B cell (primary cell): ENCODE measurements around the gene ARHGAP27. TPM values are rescaled to one million over a fixed set of nuclear protein-coding genes. Genes with fewer than 3 reads are reported as not detected.
"Not testable (repeated sequence)": the region's sequence is repeated elsewhere in the genome, so short reads cannot be mapped to it uniquely, and the experiment has no call there.

Experiments
- ATAC-seq: fragments of 200-7000 bp; cut with Tn5 transposase; one replicate; pipeline ENCODE4 v1.10.0; 2021; ENCODE audit warnings: low read depth, mild to moderate bottlenecking, moderate number of reproducible peaks, moderate library complexity
- CTCF ChIA-PET: fragments of 350-600 bp; sonication (Branson Sonifier 250); formaldehyde crosslinking; loops from one replicate; lab custom pipeline; 2021; ENCODE audit warnings: antibody characterized with exemption, inconsistent platforms; lab: Charles Lee
- POLR2A ChIA-PET: fragments of 350-600 bp; sonication (Branson Sonifier 250); formaldehyde crosslinking; loops from one replicate; lab custom pipeline; 2021; ENCODE audit warnings: antibody characterized with exemption; lab: Charles Lee
- DNase-seq: peaks from one replicate; pipeline ENCODE4 v3.0.0; 2013
- H2AFZ ChIP-seq: 2 replicates; pipeline ENCODE4 v1.6.1; 2012; ENCODE audit warnings: mild to moderate bottlenecking, low read depth, low read length; ENCODE audit not compliant: insufficient read depth, poor library complexity, severe bottlenecking
- H3K27ac ChIP-seq, 2 donors: 1 replicate in 1 of 2; 2 replicates in 1 of 2; pipeline ENCODE4 v1.5.1; 2012 to 2013; ENCODE audit warnings: low read length in 2 of 2, mild to moderate bottlenecking in 2 of 2, moderate library complexity in 1 of 2
- H3K27me3 ChIP-seq, 4 experiments: fragments of 200-600 bp in 1 of 4; sonication (generic) in 1 of 4; replicated peaks in 1 of 4; 1 replicate in 2 of 4; 2 replicates in 2 of 4; pipeline versions ENCODE4 v1.6.1 to v1.7.0; 2013 to 2016; ENCODE audit warnings: low read length in 3 of 4, mild to moderate bottlenecking in 2 of 4, mixed read lengths in 1 of 4, moderate library complexity in 1 of 4; ENCODE audit not compliant: insufficient read depth in 4 of 4, control insufficient read depth in 3 of 4; ENCODE audit errors: control extremely low read depth in 1 of 4
- H3K36me3 ChIP-seq, 2 experiments: replicated peaks in 1 of 2; 1 replicate in 1 of 2; 2 replicates in 1 of 2; pipeline versions ENCODE4 v1.6.1 to v1.7.1; 2013; ENCODE audit warnings: low read length in 1 of 2; ENCODE audit not compliant: insufficient read depth in 2 of 2, control insufficient read depth in 1 of 2; ENCODE audit errors: control extremely low read depth in 1 of 2, extremely low read depth in 1 of 2
- H3K4me1 ChIP-seq, 2 donors: fragments of 200-600 bp in 1 of 2; sonication (generic) in 1 of 2; 1 replicate in 1 of 2; 2 replicates in 1 of 2; pipeline versions ENCODE4 v1.5.1 to v1.6.1; 2013 to 2017; ENCODE audit warnings: low read length in 2 of 2; ENCODE audit not compliant: control insufficient read depth in 2 of 2, insufficient read depth in 2 of 2
- H3K4me2 ChIP-seq: replicated peaks from 2 replicates; pipeline ENCODE3; 2012; ENCODE audit warnings: mild to moderate bottlenecking, low read depth, low read length; ENCODE audit not compliant: poor library complexity, severe bottlenecking
- H3K4me3 ChIP-seq, 5 experiments: fragments of 200-600 bp in 1 of 5; sonication (generic) in 1 of 5; 1 replicate in 3 of 5; 2 replicates in 2 of 5; pipeline versions ENCODE4 v1.5.1 to v1.7.0; 2011 to 2016; ENCODE audit warnings: low read length in 4 of 5, mild to moderate bottlenecking in 4 of 5, low read depth in 2 of 5, control low read depth in 1 of 5, moderate library complexity in 1 of 5; ENCODE audit not compliant: insufficient read depth in 1 of 5; ENCODE audit errors: control extremely low read depth in 1 of 5, extremely low read depth in 1 of 5
- H3K79me2 ChIP-seq: fragments of 200-600 bp; sonication (generic); one replicate; pipeline ENCODE4 v1.6.0; 2016; ENCODE audit warnings: low read length; ENCODE audit not compliant: control insufficient read depth, insufficient read depth
- H3K9ac ChIP-seq: fragments of 200-600 bp; sonication (generic); 2 replicates; pipeline ENCODE4 v1.6.1; 2017; ENCODE audit warnings: mild to moderate bottlenecking, low read length, moderate library complexity
- H3K9me3 ChIP-seq, 3 donors: one replicate each; pipeline versions ENCODE4 v1.6.1 to v1.7.1; 2013; ENCODE audit warnings: low read length in 2 of 3; ENCODE audit not compliant: control insufficient read depth in 2 of 3, insufficient read depth in 1 of 3; ENCODE audit errors: control extremely low read depth in 1 of 3
- H4K20me1 ChIP-seq: 2 replicates; pipeline ENCODE4 v1.6.0; 2012; ENCODE audit warnings: mild to moderate bottlenecking, low read length; ENCODE audit not compliant: insufficient read depth, control insufficient read depth, poor library complexity, severe bottlenecking
- H3K27ac Mint-ChIP-seq: one replicate; pipeline ENCODE4 v1.8.0; 2021; ENCODE audit warnings: mixed read lengths
- H3K27me3 Mint-ChIP-seq: one replicate; pipeline ENCODE4 v1.8.0; 2021; ENCODE audit warnings: mixed read lengths
- H3K4me1 Mint-ChIP-seq: one replicate; pipeline ENCODE4 v1.8.0; 2021; ENCODE audit warnings: mixed read lengths
- H3K4me3 Mint-ChIP-seq: one replicate; pipeline ENCODE4 v1.8.0; 2021; ENCODE audit warnings: mixed read lengths
- H3K9me3 Mint-ChIP-seq: one replicate; pipeline ENCODE4 v1.8.0; 2022; ENCODE audit warnings: mixed read lengths; ENCODE audit not compliant: insufficient read depth
- WGBS: methylation state at CpG from one replicate; pipeline ENCODE4 v1.1.5; 2013; ENCODE audit warnings: missing lambda C conversion rate; ENCODE audit not compliant: insufficient coverage; 5-methylcytosine and 5-hydroxymethylcytosine counted together
- intact Hi-C: fragments of 100-400 bp; cut with micrococcal nuclease; formaldehyde crosslinking; loops from one replicate; pipeline ENCODE4 v1.10.0; 2022
- polyA plus RNA-seq: library from polyadenylated mRNA; depleted of rRNA; stranded (reverse); fragments of >200 nt; gene quantifications from 2 replicates; pipeline ENCODE4 v1.2.3, GENCODE V29; 2012
- total RNA-seq, 2 donors: library from RNA; stranded (reverse); fragments of 120-200 nt in 1 of 2; gene quantifications; 1 replicate in 1 of 2; 2 replicates in 1 of 2; pipeline versions ENCODE4 v1.2.3 to v1.2.4, GENCODE V29; 2013 to 2022

The ARHGAP27 gene
- total and polyA plus RNA-seq, 2 donors (not counting 1 experiment from before 2014, with no cell fraction given): 159 to 227 TPM

- peaks cover 15 to 25% of the 10 kb centered on the region in 2 donors for H3K4me1 ChIP-seq
- H3K9me3 Mint-ChIP-seq, ATAC-seq, H3K4me2 ChIP-seq, CTCF ChIA-PET, H3K36me3 ChIP-seq, H3K27me3 ChIP-seq, H3K4me3 Mint-ChIP-seq, H3K27ac ChIP-seq, H4K20me1 ChIP-seq, H3K4me3 ChIP-seq, DNase-seq, H3K9me3 ChIP-seq, POLR2A ChIA-PET, H2AFZ ChIP-seq, intact Hi-C loops, H3K9ac ChIP-seq, H3K27me3 Mint-ChIP-seq, H3K27ac Mint-ChIP-seq: not testable (repeated sequence)
- H3K79me2 ChIP-seq: peaks cover 12% of the 10 kb centered on the region
- no CpG with 5 or more reads among the region's 7 CpGs for WGBS
- H3K4me1 Mint-ChIP-seq: peaks cover 16% of the 10 kb centered on the region
Measured at GRCh38 chr17:45453225-45453534, 20.5 kb upstream of the ARHGAP27 start.

- Histone ChIP-seq H3K79me2 (peaks cover 12% of the 10 kb centered on the region), H3K4me1 (peaks cover 15 to 25% of the 10 kb centered on the region in 2 donors)
- POLR2A ChIA-PET, H3K9me3 ChIP-seq, H3K36me3 ChIP-seq, DNase-seq, H3K27me3 Mint-ChIP-seq, H4K20me1 ChIP-seq, H3K27me3 ChIP-seq, H3K9me3 Mint-ChIP-seq, H3K9ac ChIP-seq, H3K27ac Mint-ChIP-seq, H2AFZ ChIP-seq, H3K4me2 ChIP-seq, H3K4me3 ChIP-seq, CTCF ChIA-PET, H3K27ac ChIP-seq, H3K4me3 Mint-ChIP-seq, intact Hi-C loops: not testable (repeated sequence)
- peak; percentile 28 for ATAC-seq
- WGBS: 30% methylated on average over 4 of the region's 9 CpGs
- H3K4me1 Mint-ChIP-seq: peaks cover 16% of the 10 kb centered on the region
Measured at GRCh38 chr17:45452329-45453224, 19.9 kb upstream of the ARHGAP27 start.

- H3K27me3 Mint-ChIP-seq, H3K27ac ChIP-seq, H3K9ac ChIP-seq, intact Hi-C loops, H3K27ac Mint-ChIP-seq, CTCF ChIA-PET, H3K36me3 ChIP-seq, H2AFZ ChIP-seq, H3K27me3 ChIP-seq, H3K4me3 ChIP-seq, H3K9me3 Mint-ChIP-seq, H3K9me3 ChIP-seq, H4K20me1 ChIP-seq: not testable (repeated sequence)
- Mint-ChIP-seq H3K4me3 (peak overlapping the region; percentile 32), H3K4me1 (peaks cover 16% of the 10 kb centered on the region)
- POLR2A ChIA-PET: interaction anchor here (0.6 kb wide), 1 partner anchor 27 kb away, joined by 3 read pairs; no protein-coding TSS in a partner anchor
- Histone ChIP-seq H3K79me2 (peaks cover 12% of the 10 kb centered on the region), H3K4me1 (peaks cover 15 to 25% of the 10 kb centered on the region in 2 donors), H3K4me2 (peak overlapping the region; percentile 28)
- 8% methylated on average over 6 of the region's 10 CpGs for WGBS
- peak; percentile 45 for ATAC-seq
- DNase-seq: peak; percentile 27
Measured at GRCh38 chr17:45451660-45452059, 19.0 kb upstream of the ARHGAP27 start.
